GM19035 (cell line): ENCODE data around the gene ADAM19.

Source experiments
- ATAC-seq: cut with Tn5 transposase; IDR thresholded peaks from one replicate; pipeline ENCODE4 v1.9.1; 2021; ENCODE audit not compliant: unreplicated experiment

Gene ADAM19

DNA sequence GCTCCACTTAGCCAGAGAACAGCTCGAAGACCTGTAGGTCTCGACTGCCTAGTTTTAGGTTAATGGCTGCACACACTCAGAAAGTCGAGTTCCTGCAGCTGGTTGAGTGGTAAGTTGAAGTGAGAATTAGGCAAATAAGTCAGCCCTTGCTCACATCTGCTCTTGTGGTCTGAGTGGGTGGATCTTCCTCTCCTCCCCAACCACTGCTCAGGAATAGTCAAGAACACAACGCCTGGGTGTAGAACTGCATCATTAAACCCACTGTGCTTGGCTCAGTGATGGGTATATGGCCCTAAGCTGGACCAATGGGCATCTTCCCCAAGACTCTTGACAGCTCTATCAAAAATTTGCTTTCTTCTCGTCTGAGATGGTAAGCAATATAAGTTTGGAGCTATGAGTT lies 20.9 kb upstream of the ADAM19 start:
- ATAC-seq = peak; percentile 75

DNA sequence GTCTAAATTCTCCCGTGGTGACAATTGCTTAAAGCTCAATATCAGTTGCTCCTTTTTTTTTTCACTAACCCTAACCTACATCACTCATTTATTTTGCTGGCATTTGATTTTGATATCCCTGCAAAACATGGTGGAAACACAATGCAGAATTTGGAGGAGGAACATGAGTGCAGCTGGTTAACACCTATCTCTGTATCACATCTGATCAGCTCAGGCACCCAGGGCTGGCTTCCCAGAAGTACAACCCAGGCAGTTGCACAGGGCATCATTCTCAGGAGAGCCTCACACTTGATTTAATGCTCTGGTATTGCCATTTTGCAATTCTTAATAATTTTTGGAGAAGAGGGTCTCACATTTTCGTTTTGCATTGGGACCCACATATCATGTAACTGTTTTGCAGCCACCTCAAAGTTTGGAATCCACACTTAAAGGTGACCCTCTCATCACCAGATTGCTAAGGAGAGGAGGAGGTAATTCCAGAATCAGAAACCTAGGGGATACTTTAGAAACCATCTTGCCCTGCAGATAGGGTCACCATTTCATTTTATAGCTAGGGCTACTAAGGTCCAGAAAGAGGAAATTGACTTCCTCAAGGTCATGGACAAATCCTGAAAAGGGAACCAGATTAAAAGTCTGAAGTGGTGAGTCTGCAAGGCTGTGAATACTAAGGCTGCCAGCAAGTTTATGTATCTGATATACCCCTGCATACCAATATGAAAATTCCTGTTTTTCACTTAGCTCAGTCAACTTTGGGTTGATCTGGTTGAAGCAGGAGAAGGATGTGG lies 19.3 kb upstream of the ADAM19 start:
- ATAC-seq = no peak

DNA sequence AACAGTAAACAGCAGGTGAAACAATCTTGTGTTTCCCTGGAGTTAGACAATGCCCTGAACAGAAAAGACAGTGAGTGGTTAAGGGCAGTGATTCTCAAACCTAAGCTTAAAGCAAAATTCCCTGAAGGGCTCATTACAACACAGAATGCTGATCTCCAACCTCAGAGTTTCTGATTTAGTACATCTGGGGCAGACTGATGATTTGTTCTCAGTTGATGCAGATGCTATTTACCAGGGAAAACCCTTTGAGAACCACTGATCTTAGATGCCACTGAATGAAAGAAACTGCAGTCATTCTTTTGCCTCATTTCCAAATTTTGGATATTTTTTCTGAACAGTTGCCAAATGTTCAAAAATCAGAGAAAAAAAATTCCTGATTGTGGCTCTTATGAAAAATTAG lies 18.7 kb upstream of the ADAM19 start:
- no peak for ATAC-seq

DNA sequence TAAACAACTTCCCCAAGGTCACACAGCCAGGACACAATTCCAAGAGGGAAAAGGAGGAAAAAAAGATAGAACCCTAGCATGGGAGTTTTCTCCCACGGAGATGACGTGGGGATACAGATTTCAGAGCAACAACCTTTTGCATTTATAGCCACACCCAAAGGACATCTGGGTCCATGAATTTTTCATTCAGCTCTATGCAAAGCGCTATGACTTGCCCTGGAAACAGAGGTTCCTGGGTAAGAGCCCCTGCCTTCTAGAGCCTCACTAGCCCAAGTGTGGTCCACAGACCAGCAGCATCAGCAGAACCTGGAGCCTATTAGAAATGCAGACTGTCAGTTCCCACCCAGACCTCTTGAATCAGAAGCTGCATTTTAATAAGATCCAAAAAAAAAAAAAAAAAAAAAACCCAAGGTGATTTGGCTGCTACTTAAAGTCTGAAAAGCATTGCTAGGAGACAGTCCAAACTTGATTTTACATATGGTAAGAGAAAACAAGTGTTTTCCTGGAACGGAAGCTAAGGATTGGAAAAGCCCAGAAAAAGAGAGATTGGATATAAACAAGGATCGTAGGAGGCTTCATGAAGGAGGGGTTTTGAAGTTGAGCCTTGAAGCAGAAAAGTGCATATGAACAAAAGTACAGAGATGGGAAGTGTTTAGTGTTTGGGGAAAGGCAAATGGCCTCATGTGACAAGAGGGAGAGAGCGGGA lies 17.6 kb upstream of the ADAM19 start:
- ATAC-seq = no peak

DNA sequence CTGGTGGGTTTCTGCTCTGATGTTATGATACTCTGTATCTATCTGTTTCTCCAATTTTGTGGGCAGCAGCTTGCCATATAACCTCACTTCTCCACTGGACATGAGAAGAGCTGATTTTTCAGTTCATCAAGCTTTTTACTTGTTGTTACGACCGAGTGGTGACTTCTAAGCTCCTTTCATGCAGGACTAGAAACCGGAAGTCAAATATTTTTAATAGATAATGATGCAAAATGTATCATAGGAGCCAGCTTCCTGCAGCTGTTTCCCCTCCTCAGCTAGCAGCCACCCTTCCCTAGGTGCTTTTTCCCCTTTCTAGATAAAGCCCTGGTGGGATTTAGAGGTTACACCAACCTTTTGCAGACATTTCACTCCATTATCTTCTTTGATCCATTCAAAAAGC lies 17.0 kb upstream of the ADAM19 start:
- no peak for ATAC-seq

DNA sequence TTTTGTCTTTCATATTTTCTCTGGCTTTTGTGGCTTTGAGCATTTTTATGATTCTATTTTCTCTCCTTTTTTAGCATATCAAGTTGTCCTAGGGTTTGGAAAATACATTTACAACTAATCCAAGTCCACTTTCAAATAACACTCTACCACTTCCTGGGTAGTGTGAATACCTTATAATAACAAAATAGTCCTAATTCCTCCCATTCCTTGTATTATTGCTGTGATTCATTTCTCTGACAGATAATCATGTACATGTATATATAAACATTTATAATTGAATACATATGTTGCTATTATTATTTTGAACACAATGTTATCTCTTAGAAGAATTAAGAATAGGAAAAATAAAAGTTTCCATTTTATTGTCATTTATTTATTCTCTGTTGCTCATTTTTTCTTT lies 14.9 kb upstream of the ADAM19 start:
- no peak for ATAC-seq

DNA sequence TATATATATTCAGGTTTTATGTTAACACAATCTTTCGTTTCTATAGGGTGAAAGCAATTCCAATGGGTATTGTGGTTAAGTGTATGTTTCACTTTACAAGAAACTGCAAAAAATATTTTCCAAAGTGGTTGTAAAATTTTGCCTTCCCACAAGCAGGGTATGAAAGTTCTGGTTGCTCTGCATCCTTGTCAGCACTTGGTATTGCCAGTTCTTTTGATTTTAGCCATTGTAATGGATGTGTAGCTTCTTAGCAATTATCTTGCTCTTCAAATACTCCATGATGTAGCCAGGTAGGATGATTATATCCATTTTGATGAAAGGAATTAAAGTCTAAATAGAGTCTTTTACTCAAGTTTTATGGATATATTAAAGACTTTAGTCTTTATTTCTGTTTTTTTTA lies 9.1 kb upstream of the ADAM19 start:
- no peak for ATAC-seq

DNA sequence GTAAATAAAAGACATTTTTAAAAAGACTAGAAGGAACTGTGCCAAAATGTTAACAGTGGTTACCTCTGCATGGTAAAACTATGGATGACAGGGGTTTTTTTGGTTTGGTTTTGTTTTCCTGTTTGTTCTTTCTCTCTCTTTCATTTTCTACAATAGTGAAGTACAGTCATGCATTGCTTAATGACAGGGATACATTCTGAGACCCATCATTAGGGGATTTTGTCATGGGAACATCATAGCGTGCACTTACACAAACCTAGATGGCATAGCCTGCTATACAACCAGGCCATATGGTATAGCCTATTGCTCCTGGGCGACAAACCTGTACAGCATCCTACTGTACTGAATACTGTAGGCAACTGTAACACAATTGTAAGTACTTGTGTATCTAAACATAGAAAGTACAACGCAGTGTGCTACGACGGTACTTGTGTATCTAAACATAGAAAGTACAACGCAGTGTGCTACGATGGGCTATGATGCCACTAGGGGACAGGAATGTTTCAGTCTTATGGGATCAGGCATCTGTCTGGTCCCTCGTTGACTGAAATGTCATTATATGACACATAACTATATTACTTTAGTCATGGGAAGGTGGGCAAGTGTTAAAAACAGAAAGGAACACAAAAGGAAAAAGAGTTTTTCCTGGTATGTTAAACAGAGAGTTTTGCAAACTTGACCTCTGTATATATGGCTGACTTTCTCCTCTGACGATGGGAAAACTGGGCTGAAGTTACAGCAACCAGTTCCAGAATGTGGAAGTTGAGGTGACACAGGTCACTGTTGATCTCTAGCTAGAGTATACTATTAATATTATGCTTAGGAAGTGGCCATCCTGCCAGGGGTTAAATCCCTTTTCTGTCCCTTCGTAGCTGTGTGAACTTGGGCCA lies 7.4 kb upstream of the ADAM19 start:
- peak; percentile 58 for ATAC-seq

DNA sequence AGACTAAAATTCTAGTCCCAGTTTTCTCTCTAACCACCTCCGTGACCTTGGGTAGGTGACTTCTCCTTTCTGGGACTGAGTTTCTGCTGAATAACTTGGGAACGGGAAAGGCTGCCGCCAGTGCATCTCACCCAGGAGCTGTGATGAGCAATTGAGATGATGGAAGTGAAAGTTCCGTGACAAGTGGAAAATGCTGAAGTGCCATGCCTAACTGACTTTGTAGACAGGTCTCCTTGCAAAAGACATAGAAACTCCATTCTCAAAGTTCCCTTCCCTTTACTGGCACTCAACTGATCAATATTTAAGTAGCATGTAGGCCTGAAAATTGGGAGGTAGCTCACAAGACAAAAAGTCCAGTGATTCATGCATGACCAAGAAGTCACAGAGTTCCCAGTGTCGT lies 6.3 kb upstream of the ADAM19 start:
- no peak for ATAC-seq

DNA sequence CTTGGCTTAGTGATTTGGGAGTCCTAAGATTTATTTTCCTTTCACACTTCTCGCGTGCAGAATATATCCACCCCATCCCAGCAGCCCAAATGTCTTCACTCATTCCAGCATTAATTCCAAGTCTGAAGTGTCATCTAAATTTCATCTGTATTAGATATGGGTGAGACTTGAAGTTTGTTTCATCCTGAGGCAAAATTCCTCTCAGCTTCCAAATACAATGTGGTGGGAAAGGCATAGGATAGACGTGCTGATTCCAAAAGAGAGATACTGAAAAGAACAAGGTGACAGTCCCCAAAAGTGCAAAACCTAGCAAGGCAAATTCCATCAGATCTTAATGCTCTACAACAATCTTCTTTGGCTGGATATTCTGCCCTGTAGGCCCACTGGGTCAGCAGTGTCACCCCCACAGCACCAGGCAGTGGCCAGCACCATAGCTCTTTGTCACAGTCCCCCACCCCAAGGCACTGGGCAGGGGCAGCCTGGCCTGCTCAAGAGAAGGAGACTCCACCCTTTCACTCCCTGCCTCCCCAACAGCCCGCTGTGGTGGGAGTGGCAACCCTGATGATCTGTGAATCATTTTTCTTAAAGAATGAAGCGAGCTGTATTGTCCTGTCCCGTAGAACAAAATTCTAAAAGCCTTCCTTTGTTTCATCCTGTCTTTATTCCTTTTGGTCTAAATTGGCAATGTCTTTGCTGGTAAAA lies 2.7 kb upstream of the ADAM19 start:
- ATAC-seq = no peak

DNA sequence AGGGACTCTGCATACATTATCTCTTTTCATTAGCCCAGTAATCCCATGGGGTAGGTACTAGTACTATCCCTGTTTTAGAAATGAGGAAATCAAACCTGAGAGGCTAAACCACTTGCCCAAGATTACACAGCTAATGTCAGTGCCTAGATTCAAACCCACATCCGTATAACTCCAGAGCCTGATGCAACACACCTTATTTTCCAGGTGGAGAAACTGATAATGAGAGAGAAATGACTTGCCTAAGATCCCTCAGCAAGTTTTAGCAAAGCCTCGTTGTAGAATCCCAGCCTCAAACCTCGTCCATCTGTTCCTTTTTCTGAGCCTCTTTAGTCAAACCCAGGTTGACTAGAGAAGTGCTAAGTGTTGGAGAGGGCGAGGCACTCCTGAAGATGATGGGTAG lies 1.1 kb upstream of the ADAM19 start:
- ATAC-seq = no peak

DNA sequence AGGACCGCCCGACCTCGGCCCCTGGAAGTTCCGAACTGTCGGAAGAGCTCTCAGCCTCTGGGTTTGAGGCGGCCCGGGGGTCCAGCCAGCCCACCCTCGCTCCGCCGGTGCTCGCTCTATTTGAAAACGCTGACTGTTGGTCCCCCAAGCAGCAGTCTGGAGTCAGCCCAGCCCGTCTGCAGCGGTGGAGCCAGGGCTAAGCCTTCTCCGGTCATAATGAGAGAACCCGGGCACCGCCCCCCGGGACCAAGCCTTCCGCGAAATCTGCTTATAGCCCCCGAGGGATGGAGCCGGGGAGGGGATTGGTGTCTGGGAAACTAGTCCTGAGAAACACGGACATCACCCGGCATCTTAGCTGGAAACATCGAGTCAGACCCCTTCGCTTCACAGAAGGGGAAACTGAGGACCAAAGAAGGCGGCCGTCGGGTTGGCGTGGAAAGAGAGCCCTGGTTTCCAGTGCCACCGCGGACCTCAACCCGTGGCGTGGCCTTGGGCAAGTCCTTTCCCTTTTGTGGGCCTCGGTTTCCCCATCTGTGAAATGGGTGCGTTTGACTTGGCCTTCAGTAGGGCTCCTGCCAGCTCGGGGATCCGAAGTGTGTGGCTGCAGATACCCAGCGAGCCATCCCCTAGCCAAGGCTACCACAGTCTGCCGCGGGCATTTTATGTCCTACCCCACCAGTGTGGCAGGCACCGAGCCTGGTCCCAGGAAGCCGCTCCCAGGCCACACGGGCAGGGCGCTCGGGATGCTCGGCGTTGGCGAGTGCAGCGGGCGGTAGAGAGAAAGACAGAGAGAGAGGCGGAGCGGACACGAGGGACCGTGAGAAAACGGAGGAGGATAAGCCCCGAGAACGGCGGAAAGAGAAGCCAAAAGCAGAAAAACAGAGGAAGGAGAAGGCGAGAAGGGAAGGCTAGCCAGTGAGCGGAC lies 857 bp downstream of the ADAM19 start:
- ATAC-seq = peak; percentile 15

DNA sequence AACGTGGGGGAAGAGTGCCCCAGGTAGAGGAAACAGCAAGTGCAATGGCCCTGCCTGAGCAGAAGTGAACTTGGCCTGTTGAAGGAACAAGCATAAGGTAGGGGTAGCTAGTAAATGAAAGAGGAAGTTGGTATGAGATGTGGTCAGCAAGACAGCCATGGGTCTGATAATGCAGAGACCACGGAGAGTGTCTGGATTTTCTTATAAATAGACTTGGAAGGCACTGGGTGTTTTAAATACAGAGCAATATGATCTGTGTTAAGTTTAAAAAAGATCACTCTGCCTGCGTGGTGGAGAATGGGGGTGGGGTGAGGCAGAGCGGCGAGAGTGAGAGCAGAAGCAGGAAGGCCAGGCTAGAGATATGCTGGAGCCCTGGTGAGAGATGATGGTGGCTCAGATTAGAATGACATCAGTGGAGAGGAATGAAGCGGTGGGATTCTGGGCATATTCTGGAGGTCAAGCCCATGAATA lies 4.2 kb downstream of the ADAM19 start:
- ATAC-seq = peak; percentile 80

DNA sequence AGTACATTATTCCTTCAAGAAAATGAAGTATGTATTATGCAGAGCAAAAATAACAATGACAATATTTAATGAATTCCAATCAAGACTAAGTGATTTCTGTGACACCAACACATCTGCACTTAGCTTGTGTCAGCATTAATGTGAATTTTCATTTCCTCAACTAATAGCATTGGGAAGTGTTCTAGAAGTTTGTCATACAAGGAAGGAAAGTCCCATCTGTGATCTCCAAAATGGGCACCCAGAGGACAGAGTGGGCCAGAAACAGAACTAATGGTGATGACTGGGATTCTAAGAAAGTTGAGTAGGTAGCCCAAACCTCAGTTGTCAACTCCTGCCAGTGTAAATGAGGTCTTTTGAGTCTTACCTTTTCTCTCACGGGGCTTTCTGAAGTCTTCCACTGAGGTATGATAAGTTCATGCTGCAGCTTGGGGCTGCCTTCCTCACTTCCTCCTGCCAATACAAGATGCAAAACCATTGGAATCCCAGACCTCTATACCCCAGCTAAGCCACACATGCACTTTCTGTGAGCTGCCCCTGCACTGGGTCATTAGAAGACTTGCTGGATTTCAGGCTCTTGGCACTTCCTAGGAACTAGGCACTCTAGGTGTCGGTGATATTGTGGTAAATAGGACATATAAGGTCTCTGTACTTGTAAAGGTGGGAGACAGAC lies 4.9 kb downstream of the ADAM19 start:
- ATAC-seq = peak; percentile 4

DNA sequence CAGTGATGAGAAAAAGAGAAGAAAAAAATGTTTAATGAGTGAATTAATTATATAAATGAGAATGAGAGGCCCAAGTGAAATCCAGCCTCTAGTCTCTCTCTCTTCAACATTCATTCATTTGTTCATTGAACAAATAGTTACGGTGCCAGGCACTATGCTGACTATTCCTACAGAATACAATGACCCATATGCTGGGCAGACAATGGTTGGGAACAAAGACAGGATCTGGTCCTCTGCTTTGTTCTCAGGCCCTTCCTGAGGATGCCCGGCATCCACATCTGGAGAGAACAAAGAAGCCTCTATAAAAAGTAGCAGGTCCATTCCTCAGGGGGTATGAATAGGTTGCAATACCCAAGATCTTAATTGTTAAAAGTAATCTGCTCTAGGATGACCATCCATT lies 6.9 kb downstream of the ADAM19 start:
- ATAC-seq = no peak

DNA sequence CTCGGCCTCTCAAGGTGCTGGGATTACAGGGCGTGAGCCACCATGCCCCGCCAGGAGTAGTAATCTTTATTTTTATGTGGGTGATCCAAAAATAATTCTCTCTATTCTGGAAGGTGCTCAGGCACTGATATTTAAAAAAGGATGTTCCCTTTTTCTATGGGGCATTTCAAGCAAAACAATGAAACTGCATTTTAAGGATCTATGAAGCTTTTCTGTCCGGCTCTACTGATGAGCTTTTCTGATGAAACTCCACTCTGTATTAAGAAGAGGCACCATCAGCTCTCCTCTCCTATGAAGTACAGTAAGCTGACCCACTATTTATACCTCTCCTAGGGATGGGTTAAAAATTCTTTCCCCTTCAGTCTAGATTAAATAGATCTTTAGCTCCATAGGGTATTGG lies 7.4 kb downstream of the ADAM19 start:
- ATAC-seq = no peak

DNA sequence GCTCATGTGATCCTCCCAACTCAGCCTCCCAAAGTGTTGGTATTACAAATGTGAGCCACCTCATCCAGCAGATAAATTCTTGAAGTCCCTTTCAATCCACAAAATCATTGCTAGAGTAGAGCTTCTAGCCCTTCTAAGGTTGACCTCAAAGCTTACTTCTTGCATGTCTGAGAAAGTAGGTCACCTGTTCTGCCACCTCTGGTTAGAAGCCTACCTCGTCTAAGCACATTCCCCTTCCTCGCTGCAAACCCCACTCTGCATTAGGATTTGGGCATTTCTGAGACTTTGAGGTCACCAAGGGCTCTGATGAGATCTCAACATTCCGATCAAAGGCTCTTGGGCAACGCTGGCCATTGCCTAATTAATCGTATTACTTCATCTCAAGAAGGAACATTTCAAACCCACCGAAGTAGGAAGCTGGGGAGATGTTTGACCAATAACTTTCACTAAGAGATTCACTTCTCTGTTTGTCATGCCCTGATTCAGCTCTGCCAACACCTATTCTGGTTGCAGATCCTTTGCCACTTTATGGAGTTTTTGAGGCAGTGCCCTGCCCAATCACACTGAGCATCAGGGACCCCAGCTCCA lies 8.6 kb downstream of the ADAM19 start:
- no peak for ATAC-seq

DNA sequence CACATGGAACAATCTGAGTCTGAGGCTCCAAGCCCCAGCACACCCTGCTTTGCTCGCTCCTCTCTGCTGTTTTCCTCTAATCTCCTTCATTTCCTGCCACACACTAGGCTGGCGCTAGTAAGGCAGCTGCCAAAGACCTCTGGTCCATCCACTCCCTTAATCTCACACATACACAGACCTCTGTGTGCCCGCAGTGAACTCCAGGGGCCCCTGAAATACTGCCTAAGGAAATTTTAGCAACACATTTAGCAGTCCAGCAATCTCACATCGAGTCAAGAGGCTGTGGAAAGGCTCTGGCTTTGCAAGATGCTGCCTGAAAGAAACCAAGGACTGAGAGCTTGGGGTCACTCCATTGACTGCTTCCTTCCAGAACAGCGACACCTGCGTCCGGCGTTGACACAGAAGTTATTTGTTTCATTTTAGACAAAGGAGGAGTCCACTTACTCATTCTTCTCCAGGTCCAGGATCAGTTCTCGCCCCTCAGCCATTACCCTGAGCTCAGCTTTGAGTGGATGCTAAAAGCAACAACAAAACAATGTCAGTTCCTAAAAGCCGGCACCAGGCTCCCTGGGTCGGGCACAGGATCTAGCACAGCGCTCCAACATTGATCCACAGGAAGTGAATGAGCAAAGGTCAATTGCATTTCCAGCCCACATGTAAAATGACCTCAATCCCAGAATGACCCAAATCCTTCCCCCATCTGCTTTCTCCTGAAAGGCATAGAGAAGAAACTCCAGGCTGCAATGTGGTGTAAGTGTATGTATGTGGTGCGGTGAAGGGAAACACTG lies 11.5 kb downstream of the ADAM19 start:
- ATAC-seq = no peak
